Retinal pigment epithelial cell (primary cell): ENCODE measurements around the gene SNX3.

ENCODE experiments used
- DNase-seq: peaks from one replicate; pipeline ENCODE4 v3.0.0-alpha.2; 2010; ENCODE audit warnings: low read depth
- H3K4me3 ChIP-seq: 2 replicates; pipeline ENCODE4 v1.5.1; 2011; ENCODE audit warnings: mild to moderate bottlenecking, low read length, control low read depth, moderate library complexity
- TF ChIP-seq, protein P1 (sequence below): conservative IDR thresholded peaks from 2 replicates; pipeline ENCODE4 v1.5.1; 2011; ENCODE audit warnings: low read depth, low read length, control low read depth, inconsistent platforms

The SNX3 gene

DNA sequence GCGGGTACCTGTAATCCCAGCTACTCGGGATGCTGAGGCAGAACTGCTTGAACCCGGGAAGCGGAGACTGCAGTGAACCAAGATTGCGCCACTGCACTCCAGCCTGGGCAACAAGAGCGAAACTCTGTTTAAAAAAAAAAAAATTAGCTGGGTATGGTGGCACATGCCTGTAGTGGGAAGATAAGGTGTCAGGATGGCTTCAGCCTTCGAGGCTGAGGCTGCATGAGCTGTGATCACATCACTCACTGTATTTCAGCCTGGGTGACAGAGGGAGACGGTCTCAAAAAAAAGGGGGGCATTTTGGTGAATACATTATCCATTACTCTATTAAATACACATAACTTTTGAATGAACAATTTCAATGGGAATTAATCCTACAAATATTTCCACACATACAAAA lies 32.4 kb downstream of the SNX3 start:
- no peak for DNase-seq
- no peak overlapping the region for H3K4me3 ChIP-seq
- TF ChIP-seq, protein P1, sequence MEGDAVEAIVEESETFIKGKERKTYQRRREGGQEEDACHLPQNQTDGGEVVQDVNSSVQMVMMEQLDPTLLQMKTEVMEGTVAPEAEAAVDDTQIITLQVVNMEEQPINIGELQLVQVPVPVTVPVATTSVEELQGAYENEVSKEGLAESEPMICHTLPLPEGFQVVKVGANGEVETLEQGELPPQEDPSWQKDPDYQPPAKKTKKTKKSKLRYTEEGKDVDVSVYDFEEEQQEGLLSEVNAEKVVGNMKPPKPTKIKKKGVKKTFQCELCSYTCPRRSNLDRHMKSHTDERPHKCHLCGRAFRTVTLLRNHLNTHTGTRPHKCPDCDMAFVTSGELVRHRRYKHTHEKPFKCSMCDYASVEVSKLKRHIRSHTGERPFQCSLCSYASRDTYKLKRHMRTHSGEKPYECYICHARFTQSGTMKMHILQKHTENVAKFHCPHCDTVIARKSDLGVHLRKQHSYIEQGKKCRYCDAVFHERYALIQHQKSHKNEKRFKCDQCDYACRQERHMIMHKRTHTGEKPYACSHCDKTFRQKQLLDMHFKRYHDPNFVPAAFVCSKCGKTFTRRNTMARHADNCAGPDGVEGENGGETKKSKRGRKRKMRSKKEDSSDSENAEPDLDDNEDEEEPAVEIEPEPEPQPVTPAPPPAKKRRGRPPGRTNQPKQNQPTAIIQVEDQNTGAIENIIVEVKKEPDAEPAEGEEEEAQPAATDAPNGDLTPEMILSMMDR = no peak

DNA sequence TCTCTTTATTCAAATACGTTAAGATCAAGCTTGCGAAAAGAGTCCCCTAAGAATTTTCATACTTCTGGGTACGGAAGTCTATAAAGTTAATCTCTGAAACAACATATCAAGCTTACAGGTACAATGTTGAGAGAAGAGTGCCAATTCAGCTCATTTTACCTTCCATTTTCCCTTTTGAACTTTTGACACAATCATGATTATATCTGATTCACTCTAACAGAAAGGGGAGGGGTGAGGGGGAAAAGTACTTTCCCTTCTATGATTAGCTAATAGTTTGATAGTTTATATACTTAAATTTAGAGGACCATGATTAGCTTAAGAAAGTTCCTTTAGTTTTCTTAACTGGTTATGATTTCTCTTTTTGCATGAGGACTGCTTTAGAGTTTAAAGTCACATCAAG lies 33.5 kb downstream of the SNX3 start:
- H3K4me3 ChIP-seq = no peak overlapping the region
- DNase-seq = no peak
- TF ChIP-seq, protein P1 = no peak

DNA sequence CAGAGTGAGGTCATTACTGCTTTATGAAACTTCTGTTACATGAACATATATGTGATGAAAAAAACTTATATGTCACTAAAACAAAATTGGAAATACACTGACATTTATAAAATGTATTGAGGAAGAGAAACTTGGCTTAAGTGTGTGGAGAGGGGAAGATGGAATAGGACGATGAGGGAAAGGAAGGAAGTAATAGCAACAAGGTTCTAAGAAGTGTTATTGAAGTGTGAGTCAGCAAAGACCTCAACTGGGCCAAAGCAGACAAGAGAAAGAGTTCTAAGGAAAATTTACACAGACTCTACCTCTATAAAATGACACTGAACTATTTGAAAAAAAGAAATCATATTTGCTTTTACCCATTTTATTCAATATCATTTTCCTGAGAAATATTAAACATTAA lies 38.3 kb downstream of the SNX3 start:
- TF ChIP-seq, protein P1 = no peak
- no peak for DNase-seq

DNA sequence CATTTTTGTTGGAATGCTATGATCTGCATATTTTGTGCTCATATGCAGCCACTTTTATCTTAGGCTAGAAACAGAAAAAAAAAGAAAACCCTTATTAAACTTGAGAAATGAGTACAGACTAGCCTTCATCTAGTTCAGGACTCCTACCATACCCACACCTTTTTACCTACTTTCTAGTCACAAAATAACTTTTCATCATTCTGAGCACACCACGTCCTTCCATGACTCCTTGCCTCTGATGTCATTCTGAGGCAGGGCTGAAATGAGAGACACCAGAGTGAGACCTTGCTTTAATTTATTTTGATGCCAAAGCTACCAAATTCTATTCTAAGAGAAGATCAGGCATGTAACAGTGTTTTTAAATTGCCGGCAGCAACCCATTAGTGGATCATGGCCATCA lies 38.8 kb downstream of the SNX3 start:
- H3K4me3 ChIP-seq = no peak overlapping the region
- no peak for DNase-seq
- TF ChIP-seq, protein P1 = no peak

More for the DNA sequence above, 38.3 kb downstream of the SNX3 start:
- no peak overlapping the region for H3K4me3 ChIP-seq

DNA sequence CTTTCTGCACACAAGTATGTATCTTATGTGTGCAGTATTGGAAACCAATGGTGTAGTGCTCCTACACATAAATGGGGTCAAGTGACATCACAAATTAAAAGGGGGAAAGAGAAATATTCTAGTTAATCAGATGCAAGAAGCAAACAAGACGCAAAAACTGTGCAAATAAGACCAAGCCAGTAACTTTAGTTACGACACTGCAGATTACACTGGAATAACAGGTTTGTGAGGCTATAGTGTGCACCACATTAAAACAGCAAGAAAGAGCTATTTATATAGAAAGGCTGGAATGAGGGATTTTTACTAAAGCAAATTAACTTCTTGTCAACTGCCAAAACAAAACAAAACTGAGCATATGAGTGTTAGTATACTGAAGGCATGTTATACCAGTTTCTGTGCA lies 49.2 kb downstream of the SNX3 start:
- DNase-seq = no peak
- TF ChIP-seq, protein P1 = no peak
- H3K4me3 ChIP-seq = no peak overlapping the region

DNA sequence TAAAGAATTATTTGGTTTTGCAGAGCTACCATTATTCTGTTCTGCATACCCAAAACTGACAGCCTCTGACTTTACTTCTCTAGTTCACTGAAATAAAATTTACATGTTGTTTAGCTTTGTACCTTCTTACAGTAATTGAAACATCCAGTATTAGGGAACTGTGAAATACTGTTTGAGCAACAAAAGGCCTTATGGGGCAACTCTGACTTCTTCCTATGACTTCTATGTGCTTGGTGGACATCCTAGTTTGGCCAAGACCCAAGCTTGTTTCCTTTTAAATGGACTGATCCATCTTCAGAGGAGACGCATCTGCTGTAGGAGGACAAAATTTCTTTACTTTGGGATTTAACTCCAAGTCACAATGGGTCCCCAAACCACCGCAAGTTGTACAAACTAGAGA lies 50.3 kb downstream of the SNX3 start:
- no peak overlapping the region for H3K4me3 ChIP-seq
- TF ChIP-seq, protein P1 = no peak
- no peak for DNase-seq

DNA sequence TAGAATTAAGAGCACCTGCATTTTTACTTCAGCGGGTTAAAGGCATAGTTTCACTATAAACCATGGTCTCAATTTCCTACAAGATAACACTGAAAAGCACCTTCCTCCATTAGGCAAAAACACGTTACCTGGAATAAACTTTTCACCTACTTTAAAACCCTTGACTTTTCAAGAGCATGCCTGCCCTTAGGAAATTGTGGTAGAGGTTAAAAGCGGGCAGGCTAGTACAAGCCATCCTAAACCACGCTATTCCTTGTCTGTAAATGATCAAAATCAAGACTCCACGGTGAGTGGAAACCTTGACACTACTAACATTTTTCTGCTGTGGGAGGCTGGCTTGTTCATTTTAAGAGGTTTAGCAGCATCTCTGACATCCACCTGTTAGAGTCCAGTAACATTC lies 51.1 kb downstream of the SNX3 start:
- no peak overlapping the region for H3K4me3 ChIP-seq
- DNase-seq = no peak
- TF ChIP-seq, protein P1 = no peak
